HG03039 (cell line): ENCODE data around the gene MACROD2.
A peak's percentile ranks its signal among the peaks of the same experiment; 100 is the strongest.
"Not testable (repeated sequence)": the region's sequence is repeated elsewhere in the genome, so short reads cannot be mapped to it uniquely, and the experiment has no call there.

Source experiments
- ATAC-seq: cut with Tn5 transposase; IDR thresholded peaks from one replicate; pipeline ENCODE4 v1.9.1; 2021; ENCODE audit warnings: mild to moderate bottlenecking, moderate library complexity; ENCODE audit not compliant: unreplicated experiment

Gene MACROD2

GRCh38 chr20:14189794-14190402, 194.6 kb downstream of the MACROD2 start:
- no peak for ATAC-seq

- no peak for ATAC-seq
These were observed 196.2 kb downstream of the MACROD2 start for GRCh38 chr20:14191559-14191958.

GRCh38 chr20:14193443-14193842, 198.1 kb downstream of the MACROD2 start:
- no peak for ATAC-seq

- ATAC-seq = no peak
These were observed 198.6 kb downstream of the MACROD2 start for GRCh38 chr20:14193885-14194284.

GRCh38 chr20:14197097-14197496, 201.8 kb downstream of the MACROD2 start:
- ATAC-seq = no peak

- ATAC-seq = no peak
These were observed 203.1 kb downstream of the MACROD2 start for GRCh38 chr20:14198416-14198815.

- ATAC-seq = no peak
These were observed 203.8 kb downstream of the MACROD2 start for GRCh38 chr20:14199111-14199510.

GRCh38 chr20:14203657-14204056, 208.3 kb downstream of the MACROD2 start:
- ATAC-seq = no peak

- no peak for ATAC-seq
These were observed 212.3 kb downstream of the MACROD2 start for GRCh38 chr20:14207591-14207990.

GRCh38 chr20:14208956-14209355, 213.6 kb downstream of the MACROD2 start:
- ATAC-seq = no peak

- no peak for ATAC-seq
These were observed 214.8 kb downstream of the MACROD2 start for GRCh38 chr20:14210146-14210545.

GRCh38 chr20:14214046-14214445, 218.7 kb downstream of the MACROD2 start:
- no peak for ATAC-seq

GRCh38 chr20:14215880-14216279, 220.6 kb downstream of the MACROD2 start:
- ATAC-seq = not testable (repeated sequence)

GRCh38 chr20:14219801-14220461, 224.6 kb downstream of the MACROD2 start:
- no peak for ATAC-seq

- no peak for ATAC-seq
These were observed 225.7 kb downstream of the MACROD2 start for GRCh38 chr20:14220986-14221385.

- no peak for ATAC-seq
These were observed 228.5 kb downstream of the MACROD2 start for GRCh38 chr20:14223806-14224205.

GRCh38 chr20:14226051-14227049, 231.0 kb downstream of the MACROD2 start:
- ATAC-seq = not testable (repeated sequence)

GRCh38 chr20:14232650-14233049, 237.3 kb downstream of the MACROD2 start:
- peak; percentile 54 for ATAC-seq

- no peak for ATAC-seq
These were observed 239.5 kb downstream of the MACROD2 start for GRCh38 chr20:14234666-14235295.

GRCh38 chr20:14235355-14235754, 240.0 kb downstream of the MACROD2 start:
- ATAC-seq = no peak

GRCh38 chr20:14245368-14245970, 250.2 kb downstream of the MACROD2 start:
- ATAC-seq = no peak
